ENCODE results near the gene ETV6.

Gene ETV6

GRCh38 chr12:11645391-11645790 lies 4.1 kb upstream of the ETV6 start:
- ATAC-seq, result no peak

- peak; percentile 46 to 61 for ATAC-seq
Measured at GRCh38 chr12:11648514-11649412, 711 bp upstream of the ETV6 start.

- ATAC-seq, result no peak
Measured at GRCh38 chr12:11650286-11651281, 1.1 kb downstream of the ETV6 start.

- ATAC-seq, result no peak
Measured at GRCh38 chr12:11651381-11651780, 1.9 kb downstream of the ETV6 start.

GRCh38 chr12:11651785-11652184 lies 2.3 kb downstream of the ETV6 start:
- ATAC-seq, result no peak

GRCh38 chr12:11652351-11653040 lies 3.0 kb downstream of the ETV6 start:
- ATAC-seq, result no peak

GRCh38 chr12:11653215-11653753 lies 3.8 kb downstream of the ETV6 start:
- ATAC-seq, result peak in 1 of 2 donors; percentile 18

GRCh38 chr12:11654338-11654737 lies 4.9 kb downstream of the ETV6 start:
- no peak for ATAC-seq

- ATAC-seq, result no peak
Measured at GRCh38 chr12:11654802-11655201, 5.3 kb downstream of the ETV6 start.

GRCh38 chr12:11655842-11656241 lies 6.4 kb downstream of the ETV6 start:
- no peak for ATAC-seq

GRCh38 chr12:11656550-11656949 lies 7.1 kb downstream of the ETV6 start:
- no peak for ATAC-seq

- ATAC-seq, result no peak
Measured at GRCh38 chr12:11657511-11657910, 8.0 kb downstream of the ETV6 start.

GRCh38 chr12:11658791-11659190 lies 9.3 kb downstream of the ETV6 start:
- no peak for ATAC-seq

GRCh38 chr12:11660624-11661023 lies 11.2 kb downstream of the ETV6 start:
- ATAC-seq, result no peak

GRCh38 chr12:11661491-11662089 lies 12.1 kb downstream of the ETV6 start:
- no peak for ATAC-seq

- ATAC-seq, result peak; percentile 31 to 50
Measured at GRCh38 chr12:11662369-11662768, 12.9 kb downstream of the ETV6 start.

GRCh38 chr12:11663130-11663529 lies 13.7 kb downstream of the ETV6 start:
- no peak for ATAC-seq

GRCh38 chr12:11664101-11664500 lies 14.6 kb downstream of the ETV6 start:
- no peak for ATAC-seq

GRCh38 chr12:11666131-11667050 lies 16.9 kb downstream of the ETV6 start:
- no peak for ATAC-seq

GRCh38 chr12:11667171-11667570 lies 17.7 kb downstream of the ETV6 start:
- ATAC-seq, result no peak

- no peak for ATAC-seq
Measured at GRCh38 chr12:11668611-11669010, 19.1 kb downstream of the ETV6 start.
